K562 (cell line): ENCODE measurements around the gene TIPIN. TPM values are rescaled to one million over a fixed set of nuclear protein-coding genes. Genes with fewer than 3 reads are reported as not detected.
A peak's percentile ranks its signal among the peaks of the same experiment; 100 is the strongest.

ENCODE experiments used
- CREB1 ChIP-seq, 2 experiments: sonication (generic) in 1 of 2; formaldehyde crosslinking in 1 of 2; IDR thresholded peaks; 2 replicates each; pipeline versions ENCODE4 v1.6.1 to v1.8.0; 2012 to 2022; ENCODE audit warnings: inconsistent platforms in 1 of 2, mild to moderate bottlenecking in 1 of 2, missing genetic modification reagents in 1 of 2, moderate library complexity in 1 of 2
- HDAC2 ChIP-seq: fragments of 450-650 bp; IDR thresholded peaks from 2 replicates; pipeline ENCODE4 v1.6.1; 2016; ENCODE audit warnings: mild to moderate bottlenecking
- HES1 ChIP-seq: fragments of 450-650 bp; IDR thresholded peaks from 2 replicates; pipeline ENCODE4 v1.6.1; 2016; ENCODE audit warnings: low read depth, mild to moderate bottlenecking, moderate library complexity
- IRF2 ChIP-seq: sonication (generic); formaldehyde crosslinking; IDR thresholded peaks from 2 replicates; pipeline ENCODE4 v1.8.1; 2022; ENCODE audit warnings: mild to moderate bottlenecking, missing genetic modification reagents
- KHSRP ChIP-seq: fragments of 450-650 bp; IDR thresholded peaks from 2 replicates; pipeline ENCODE4 v1.6.1; 2017
- KLF1 ChIP-seq: fragments of 450-650 bp; IDR thresholded peaks from 2 replicates; pipeline ENCODE4 v1.6.1; 2016; ENCODE audit warnings: missing genetic modification characterization, missing compliant biosample characterization
- LEF1 ChIP-seq: fragments of 450-650 bp; IDR thresholded peaks from 2 replicates; pipeline ENCODE4 v1.6.1; 2016; ENCODE audit warnings: mild to moderate bottlenecking
- MLLT1 ChIP-seq, 2 experiments: fragments of 450-650 bp; IDR thresholded peaks; 2 replicates each; pipeline ENCODE4 v1.6.1; 2016
- MNT ChIP-seq, 2 experiments: fragments of 450-650 bp; conservative IDR thresholded peaks; 2 replicates each; pipeline ENCODE4 v1.6.1; 2017; ENCODE audit warnings: mild to moderate bottlenecking in 2 of 2, moderate library complexity in 2 of 2
- MYBL2 ChIP-seq, 2 experiments: fragments of 450-650 bp in 1 of 2; sonication (generic) in 1 of 2; formaldehyde crosslinking in 1 of 2; IDR thresholded peaks; 2 replicates each; pipeline versions ENCODE4 v1.6.1 to v1.8.1; 2017 to 2022; ENCODE audit warnings: borderline replicate concordance in 1 of 2, inconsistent platforms in 1 of 2, low read depth in 1 of 2, mild to moderate bottlenecking in 1 of 2, missing genetic modification reagents in 1 of 2, moderate library complexity in 1 of 2
- PHF21A ChIP-seq: fragments of 450-650 bp; IDR thresholded peaks from 2 replicates; pipeline ENCODE4 v1.6.1; 2017; ENCODE audit warnings: low read depth, borderline replicate concordance
- PHF8 ChIP-seq: fragments of 200-600 bp; sonication (generic); IDR thresholded peaks from 2 replicates; pipeline ENCODE4 v1.6.1; 2012; ENCODE audit warnings: mixed run types, mild to moderate bottlenecking, inconsistent platforms, low read length, moderate library complexity, borderline replicate concordance
- PRDM10 ChIP-seq: fragments of 450-650 bp; IDR thresholded peaks from 2 replicates; pipeline ENCODE4 v1.6.1; 2018; ENCODE audit not compliant: partially characterized antibody
- SNIP1 ChIP-seq: fragments of 450-650 bp; IDR thresholded peaks from 2 replicates; pipeline ENCODE4 v1.7.1; 2017; ENCODE audit warnings: low read depth, mild to moderate bottlenecking
- THRB ChIP-seq: fragments of 450-650 bp; formaldehyde crosslinking; conservative IDR thresholded peaks from 2 replicates; pipeline ENCODE4 v1.4.0; 2022; ENCODE audit warnings: mild to moderate bottlenecking, missing genetic modification characterization
- ZNF316 ChIP-seq: fragments of 450-650 bp; IDR thresholded peaks from 2 replicates; pipeline ENCODE4 v1.6.1; 2016
- ZNF644 ChIP-seq: fragments of 200-800 bp; sonication (Bioruptor generic); IDR thresholded peaks from 2 replicates; pipeline ENCODE4 v1.6.1; 2016; ENCODE audit warnings: low read depth, missing genetic modification characterization, missing compliant biosample characterization
- polyA plus RNA-seq, 8 experiments: library from polyadenylated mRNA; depleted of rRNA in 4 of 8; stranded (reverse) in 5 of 8; unstranded in 3 of 8; fragments of >200 nt; fragmentation: Nextera tagmentation in 2 of 8; fragmentation: Illumina TruSeq in 1 of 8; extraction: Ambion mirVana in 2 of 8; extraction: Trizol in 1 of 8; gene quantifications; 2 replicates each; pipeline versions ENCODE4 v1.2.1 to v1.2.3, GENCODE V29; 2011 to 2014; ENCODE audit warnings: inconsistent platforms in 1 of 8, missing spikeins in 1 of 8
- total RNA-seq, 7 experiments: library from RNA; depleted of rRNA in 6 of 7; stranded (reverse); fragments of >200 nt in 6 of 7; fragmentation: Illumina TruSeq in 2 of 7; extraction: Trizol in 2 of 7; gene quantifications; 2 replicates each; pipeline versions ENCODE4 v1.2.1 to v1.2.3, GENCODE V29; 2011 to 2021; ENCODE audit warnings: low replicate concordance in 1 of 7

The TIPIN gene
- total and polyA plus RNA-seq, 9 of the 15 experiments (the other 6 are each of a cell fraction or from before 2014, with no cell fraction given) = 22.9 to 61.4 (median 42.0) TPM

GRCh38 chr15:66386204-66387123, 30.0 kb upstream of the TIPIN start, which contains the start of gene MAP2K1 (continued):
- peak; percentile 56; the same call in 1 of the 2 replicates for TF ChIP-seq PHF21A
- TF ChIP-seq MNT (conservative IDR thresholded peaks at IDR 0.05) = peak; percentile 87 to 95
- TF ChIP-seq CREB1 (IDR thresholded peaks at IDR 0.05) = peak; percentile 99
- peak; percentile 97 for TF ChIP-seq CREB1 (CRISPR knock-in tag; IDR thresholded peaks at IDR 0.05)
- 0 out of 2 replicates have a peak, but pooled peaks have one; percentile 30 for TF ChIP-seq SNIP1
- peak; percentile 84; the same call in 1 of the 2 replicates for TF ChIP-seq PHF8
- peak; percentile 85 for TF ChIP-seq KHSRP
- TF ChIP-seq ZNF316 = 0 out of 2 replicates have a peak, but pooled peaks have one; percentile 23
- no peak for TF ChIP-seq MYBL2 (IDR thresholded peaks at IDR 0.05; ENCODE audit: low read depth)
- TF ChIP-seq MYBL2 (CRISPR knock-in tag; IDR thresholded peaks at IDR 0.05; ENCODE audit: borderline replicate concordance) = no peak
- TF ChIP-seq PRDM10 = peak; percentile 76
- TF ChIP-seq HES1 = 0 out of 2 replicates have a peak, but pooled peaks have one; percentile 34
- no peak for TF ChIP-seq THRB
- peak; percentile 37 to 63; a peak in 1 of 4 replicates for TF ChIP-seq MLLT1 (IDR thresholded peaks at IDR 0.05)
- TF ChIP-seq LEF1 = 0 out of 2 replicates have a peak, but pooled peaks have one; percentile 23
- TF ChIP-seq ZNF644 (tag) = no peak; the same call in 1 of the 2 replicates
- TF ChIP-seq KLF1 (tag) = no peak
- no peak for TF ChIP-seq HDAC2
- no peak for TF ChIP-seq IRF2 (CRISPR knock-in tag)
